Measurements from ENCODE around the gene YKT6.

DNA sequence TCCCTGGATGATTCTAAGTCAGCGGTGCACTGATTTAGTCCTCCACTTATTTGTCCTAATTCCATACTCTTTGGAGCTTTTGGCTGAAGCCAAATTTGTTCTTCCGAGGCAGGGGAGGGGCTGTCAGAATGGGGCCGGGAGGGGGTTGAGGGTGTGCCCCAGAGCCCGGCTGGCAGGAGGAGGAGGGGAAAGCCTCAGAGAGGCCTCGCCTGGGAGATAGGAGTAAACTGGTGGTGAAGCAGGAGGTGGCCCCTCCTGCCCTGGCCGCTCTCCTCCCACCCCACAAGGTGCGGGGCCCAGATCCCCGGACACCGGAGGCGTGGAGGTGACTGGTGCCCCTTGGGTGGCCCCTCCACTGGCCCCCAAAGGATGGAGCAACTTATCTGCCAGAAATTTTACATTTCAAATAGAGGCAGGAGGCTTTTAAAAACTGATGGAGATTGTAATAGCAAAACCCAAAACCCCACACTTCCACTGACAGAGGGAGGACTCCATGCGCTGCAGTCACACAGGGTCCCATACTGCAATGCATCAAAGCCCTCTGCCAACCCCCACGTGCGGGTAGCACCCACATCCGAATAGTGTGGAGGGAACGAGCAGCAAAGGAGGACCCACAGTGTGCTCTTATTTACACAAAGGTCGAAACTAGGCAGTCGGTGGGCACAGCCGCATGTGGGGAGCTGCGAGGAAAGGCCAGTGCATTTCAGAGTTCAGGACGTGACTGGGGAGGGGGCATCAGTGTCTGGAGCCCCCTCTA lies 62.7 kb downstream of the YKT6 start:
- no peak for TF ChIP-seq TAF1 (IDR thresholded peaks at IDR 0.05; ENCODE audit: borderline replicate concordance, low read depth, low read length)
- TF ChIP-seq POLR2A (IDR thresholded peaks at IDR 0.05; ENCODE audit: low read depth, low read length): no peak
- no peak for TF ChIP-seq POLR2AphosphoS5 (IDR thresholded peaks at IDR 0.05; ENCODE audit: low read depth, low read length)

Data from GM12892 (cell line).